Placental epithelial cell (primary cell): ENCODE measurements around the gene TBC1D9. TPM values are rescaled to one million over a fixed set of nuclear protein-coding genes. Genes with fewer than 3 reads are reported as not detected.

Experiments
- small RNA-seq: library from RNA; depleted of rRNA; stranded (forward); fragments of <200 nt; gene quantifications from one replicate; pipeline ENCODE3, GENCODE V24; 2012
- total RNA-seq: library from RNA; depleted of rRNA; stranded (reverse); fragments of >200 nt; gene quantifications from 2 replicates; pipeline ENCODE4 v1.2.3, GENCODE V29; 2012

Gene TBC1D9
- total RNA-seq = 41.2 and 41.3 TPM in 2 replicates

GRCh38 chr4:140756319-140757231, at the start of gene TBC1D9:
TSS of gene TBC1D9 (minus strand) at chr4:140756385. CDS start at chr4:140756045, 340 bp downstream.

Small RNA genes within 50 kb of the gene (small RNA-seq; reads per million reads assigned to genes)
- gene AC108019.1 (not detected), gene RF00019 (not detected), gene RN7SL152P (not detected), gene RNY1P14 (not detected)

Other genes with a start within 250 kb of the TBC1D9 start
- gene ELMOD2, start 232.2 kb downstream of the TBC1D9 start, total RNA-seq = 29.8 and 50.9 TPM in 2 replicates
- 0.11 TPM in 1 of 2 replicates, not detected in the other for gene UCP1, start 187.4 kb downstream of the TBC1D9 start, total RNA-seq